Activated CD4-positive, alpha-beta T cell treated with anti-CD3 and anti-CD28 coated beads for 4 hours (primary cell): Measurements from ENCODE around the gene TTC28.

ENCODE experiments used
- DNase-seq, 2 donors: peaks; one replicate each; pipeline ENCODE4 v3.0.0-alpha.2; 2020

The TTC28 gene

DNA sequence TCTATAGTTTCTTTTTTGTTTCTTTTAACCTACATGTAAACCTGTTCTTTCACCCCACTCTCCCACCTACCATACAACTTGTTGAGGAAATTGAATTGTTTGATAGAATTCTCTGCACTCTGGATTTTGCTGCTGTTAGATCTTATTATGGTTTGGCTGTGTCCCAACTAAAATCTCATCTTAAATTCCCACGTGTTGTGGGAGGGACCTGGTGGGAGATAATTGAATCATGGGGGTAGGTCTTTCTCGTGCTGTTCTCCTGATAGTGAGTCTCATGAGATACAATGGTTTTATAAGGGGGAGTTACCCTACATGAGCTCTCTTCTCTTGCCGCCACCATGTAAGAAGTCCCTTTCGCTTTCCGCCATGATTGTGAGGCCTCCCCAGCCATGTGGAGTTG, 745.6 kb downstream of the TTC28 start:
- no peak for DNase-seq

DNA sequence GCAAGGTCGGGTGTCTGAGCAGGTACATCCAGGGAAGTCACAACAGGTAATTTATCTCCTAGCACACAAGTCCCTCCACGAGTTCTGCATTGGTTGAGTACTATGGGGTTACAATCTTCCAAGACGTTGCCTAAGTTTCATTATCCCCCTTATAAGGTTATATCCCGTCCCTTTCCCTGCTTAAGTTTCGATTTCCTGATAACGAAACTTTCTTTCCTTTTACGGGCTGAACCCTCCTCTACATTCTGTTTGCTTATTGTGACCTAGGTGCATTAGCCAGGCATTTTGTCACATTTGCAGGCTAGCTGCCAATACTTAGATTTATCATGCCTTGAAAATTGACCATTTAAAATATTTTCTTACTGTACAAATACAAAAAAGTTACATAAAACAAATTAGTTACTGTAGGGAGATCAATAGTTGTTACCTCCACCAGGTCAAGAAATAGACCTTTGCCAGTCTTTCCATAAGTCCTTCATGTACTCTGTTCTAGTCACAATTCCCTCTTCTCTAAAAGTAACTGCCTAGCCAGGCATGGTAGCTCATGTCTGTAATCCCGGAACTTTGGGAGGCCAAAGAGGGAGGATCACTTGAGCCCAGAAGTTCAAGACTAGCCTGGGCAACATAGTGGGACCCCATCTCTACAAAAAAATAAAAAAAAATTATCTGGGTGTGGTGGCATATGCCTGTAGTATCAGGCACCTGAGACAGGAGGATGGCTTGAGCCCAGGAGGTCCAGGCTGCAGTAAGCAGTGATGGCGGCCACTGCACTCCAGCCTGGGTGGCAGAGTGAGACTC, 746.3 kb downstream of the TTC28 start:
- no peak for DNase-seq

DNA sequence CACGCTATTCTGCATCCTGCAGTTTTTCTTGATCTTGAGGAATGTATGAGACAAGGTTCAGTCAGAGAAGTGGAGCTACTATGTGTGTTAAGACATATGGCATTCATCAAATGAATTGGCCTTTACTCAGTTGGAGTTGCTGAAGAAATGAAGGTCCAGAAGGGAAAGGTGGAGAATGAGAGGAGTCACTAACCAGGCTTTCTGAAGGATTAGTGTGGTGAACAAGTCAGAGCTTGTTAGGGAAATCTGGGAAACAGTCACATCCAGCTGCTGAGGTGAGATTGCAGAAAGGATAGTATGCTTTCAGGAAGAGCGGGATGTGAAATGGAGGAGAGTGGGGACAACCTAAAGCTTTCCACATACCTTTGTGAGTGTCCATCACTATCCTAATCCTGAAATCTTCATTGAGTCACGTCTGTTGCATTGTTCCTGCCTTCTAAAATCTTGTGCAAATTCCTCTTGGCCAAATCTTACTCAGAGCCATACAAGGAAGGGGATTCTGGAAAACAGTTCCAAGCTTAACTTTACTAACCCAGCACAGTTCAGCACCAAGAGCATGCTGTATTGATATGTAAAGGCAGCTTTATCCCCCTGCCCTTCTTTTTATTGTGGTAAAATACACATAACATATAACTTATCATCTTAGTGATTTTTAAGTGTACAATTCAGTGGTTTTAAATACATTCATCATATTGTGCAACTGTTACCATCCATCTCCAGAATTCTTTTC, 749.1 kb downstream of the TTC28 start:
- no peak for DNase-seq
